HL-60 (cell line): ENCODE measurements around the gene GYG2.

Source experiments
- GABPA ChIP-seq: IDR thresholded peaks from 2 replicates; pipeline ENCODE4 v1.6.1; 2012; ENCODE audit warnings: low read depth
- TF ChIP-seq, protein P1 (sequence below): IDR thresholded peaks from one replicate; pipeline ENCODE4 v1.5.1; 2011; ENCODE audit warnings: low read length, control low read depth, inconsistent platforms; ENCODE audit not compliant: insufficient read depth

DNA sequence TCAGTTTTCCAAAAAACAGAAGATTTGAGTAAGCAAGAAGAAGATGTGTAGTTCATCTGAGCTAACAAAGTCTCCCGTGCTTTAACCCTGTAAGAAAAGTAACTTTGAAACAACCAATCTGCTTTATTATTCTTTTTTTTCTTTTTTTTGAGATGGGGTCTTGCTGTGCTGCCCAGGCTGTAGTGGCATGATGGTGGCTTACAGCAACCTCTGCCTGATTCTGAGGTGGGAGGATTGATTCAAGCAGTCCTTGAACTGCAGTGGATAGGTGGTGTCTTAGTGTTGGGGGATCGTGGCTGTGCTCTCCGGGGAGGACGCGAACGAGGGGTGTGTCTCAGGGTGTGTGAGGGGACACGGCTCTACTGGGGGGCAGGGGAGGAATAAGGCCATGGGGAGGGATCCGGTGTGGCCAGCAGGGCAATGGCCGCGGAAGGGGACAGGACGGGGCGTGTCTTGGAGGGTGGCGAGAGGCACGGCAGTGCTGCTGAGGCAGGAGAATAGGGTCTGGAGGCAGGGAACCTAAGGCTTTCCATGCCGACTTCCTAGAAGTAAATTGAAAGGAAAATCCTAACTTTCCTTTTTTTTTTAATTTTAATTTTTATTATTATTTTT is 98.0 kb downstream of the GYG2 start:
- TF ChIP-seq, protein P1, sequence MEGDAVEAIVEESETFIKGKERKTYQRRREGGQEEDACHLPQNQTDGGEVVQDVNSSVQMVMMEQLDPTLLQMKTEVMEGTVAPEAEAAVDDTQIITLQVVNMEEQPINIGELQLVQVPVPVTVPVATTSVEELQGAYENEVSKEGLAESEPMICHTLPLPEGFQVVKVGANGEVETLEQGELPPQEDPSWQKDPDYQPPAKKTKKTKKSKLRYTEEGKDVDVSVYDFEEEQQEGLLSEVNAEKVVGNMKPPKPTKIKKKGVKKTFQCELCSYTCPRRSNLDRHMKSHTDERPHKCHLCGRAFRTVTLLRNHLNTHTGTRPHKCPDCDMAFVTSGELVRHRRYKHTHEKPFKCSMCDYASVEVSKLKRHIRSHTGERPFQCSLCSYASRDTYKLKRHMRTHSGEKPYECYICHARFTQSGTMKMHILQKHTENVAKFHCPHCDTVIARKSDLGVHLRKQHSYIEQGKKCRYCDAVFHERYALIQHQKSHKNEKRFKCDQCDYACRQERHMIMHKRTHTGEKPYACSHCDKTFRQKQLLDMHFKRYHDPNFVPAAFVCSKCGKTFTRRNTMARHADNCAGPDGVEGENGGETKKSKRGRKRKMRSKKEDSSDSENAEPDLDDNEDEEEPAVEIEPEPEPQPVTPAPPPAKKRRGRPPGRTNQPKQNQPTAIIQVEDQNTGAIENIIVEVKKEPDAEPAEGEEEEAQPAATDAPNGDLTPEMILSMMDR: no peak
- TF ChIP-seq GABPA: no peak
